HCT116 (cell line): Measurements from ENCODE around the gene DHX40. TPM values are rescaled to one million over a fixed set of nuclear protein-coding genes. Genes with fewer than 3 reads are reported as not detected.
"Not testable (repeated sequence)": the region's sequence is repeated elsewhere in the genome, so short reads cannot be mapped to it uniquely, and the experiment has no call there.

Experiments
- ATAC-seq: fragments of 200-7000 bp; cut with Tn5 transposase; 2 replicates; pipeline ENCODE4 v1.9.1; 2020; ENCODE audit warnings: mild to moderate bottlenecking, moderate library complexity
- BruUV-seq: library from RNA; stranded (reverse); fragments of 400-500 nt; replicated peaks from 2 replicates; lab custom pipeline; 2021; lab: Mats Ljungman, UMichigan
- CTCF ChIA-PET: fragments of 300-600 bp; sonication (Branson Sonifier 250); formaldehyde crosslinking; loops from one replicate; lab custom pipeline; 2021; ENCODE audit warnings: antibody characterized with exemption; lab: Charles Lee
- POLR2A ChIA-PET: fragments of 300-600, 350-600 bp; sonication (Branson Sonifier 250); formaldehyde crosslinking; loops from one replicate; lab custom pipeline; 2021; ENCODE audit warnings: antibody characterized with exemption; lab: Charles Lee
- RAD21 ChIA-PET, 2 experiments: fragments of 300-600 bp; sonication (Branson Sonifier 250); formaldehyde crosslinking; loops; one replicate each; lab custom pipeline; 2023; ENCODE audit warnings: low total read pairs in 2 of 2; ENCODE audit not compliant: uncharacterized antibody in 2 of 2, unreplicated experiment in 2 of 2, low non-redundant PET in 1 of 2; lab: Charles Lee
- DNase-seq: peaks from one replicate; pipeline ENCODE4 v3.0.0-alpha.2; 2010; ENCODE audit warnings: low read depth, low spot score
- H2AFZ ChIP-seq: fragments of 200-600 bp; shearing (Covaris generic), sonication (generic); 2 replicates; pipeline ENCODE4 v1.6.1; 2017; ENCODE audit warnings: low read depth, mixed run types, mixed read lengths, antibody characterized with exemption, low read length; ENCODE audit not compliant: poor library complexity, severe bottlenecking
- H3K27ac ChIP-seq: 2 replicates; pipeline ENCODE4 v1.5.1; 2012; ENCODE audit warnings: low read depth, low read length
- H3K27me3 ChIP-seq: fragments of 200-600 bp; sonication (generic); 2 replicates; pipeline ENCODE4 v1.6.1; 2016; ENCODE audit warnings: mixed run types, low read length, mixed read lengths; ENCODE audit not compliant: insufficient read depth
- H3K36me3 ChIP-seq, 2 experiments: fragments of 200-500 bp in 1 of 2; fragments of 200-600 bp in 1 of 2; sonication (Bioruptor generic) in 1 of 2; sonication (generic) in 1 of 2; 2 replicates each; pipeline versions ENCODE4 v1.5.1 to v1.6.1; 2014 to 2016; ENCODE audit warnings: low read length in 2 of 2, inconsistent platforms in 1 of 2, mixed read lengths in 1 of 2, mixed run types in 1 of 2; ENCODE audit not compliant: insufficient read depth in 2 of 2, control insufficient read depth in 1 of 2
- H3K4me1 ChIP-seq, 2 experiments: fragments of 200-600 bp in 1 of 2; sonication (generic) in 1 of 2; 2 replicates each; pipeline versions ENCODE4 v1.5.1 to v1.6.1; 2012 to 2017; ENCODE audit warnings: low read length in 2 of 2, inconsistent platforms in 1 of 2, mild to moderate bottlenecking in 1 of 2, mixed read lengths in 1 of 2, mixed run types in 1 of 2, moderate library complexity in 1 of 2; ENCODE audit not compliant: insufficient read depth in 2 of 2, control insufficient read depth in 1 of 2
- H3K4me2 ChIP-seq: fragments of 200-600 bp; sonication (generic); 2 replicates; pipeline ENCODE4 v1.6.1; 2017; ENCODE audit warnings: mixed run types, low read length, mixed read lengths
- H3K4me3 ChIP-seq, 2 experiments: fragments of 200-600 bp in 1 of 2; sonication (generic) in 1 of 2; replicated peaks in 1 of 2; 2 replicates each; pipeline ENCODE4 v1.5.1; 2011 to 2016; ENCODE audit warnings: low read length in 2 of 2, control low read depth in 1 of 2, low read depth in 1 of 2, mild to moderate bottlenecking in 1 of 2, mixed read lengths in 1 of 2, mixed run types in 1 of 2
- H3K79me2 ChIP-seq: fragments of 200-600 bp; sonication (generic); 2 replicates; pipeline ENCODE4 v1.6.1; 2017; ENCODE audit warnings: mild to moderate bottlenecking, mixed run types, low read length, moderate library complexity, mixed read lengths; ENCODE audit not compliant: insufficient read depth
- H3K9ac ChIP-seq: fragments of 200-600 bp; sonication (generic); 2 replicates; pipeline ENCODE4 v1.6.1; 2016; ENCODE audit warnings: low read length, mixed read lengths
- H3K9me2 ChIP-seq: fragments of 200-600 bp; sonication (generic), shearing (Covaris generic); 2 replicates; pipeline ENCODE4 v1.6.1; 2017; ENCODE audit warnings: mixed run types, mild to moderate bottlenecking, moderate library complexity; ENCODE audit not compliant: insufficient read depth
- H3K9me3 ChIP-seq, 2 experiments: fragments of 200-500 bp in 1 of 2; fragments of 200-600 bp in 1 of 2; sonication (Bioruptor generic) in 1 of 2; sonication (generic) in 1 of 2; 2 replicates each; pipeline ENCODE4 v1.6.1; 2014 to 2017; ENCODE audit warnings: low read length in 2 of 2, mixed read lengths in 2 of 2, inconsistent platforms in 1 of 2, low read depth in 1 of 2, mild to moderate bottlenecking in 1 of 2, mixed run types in 1 of 2, moderate library complexity in 1 of 2; ENCODE audit not compliant: control insufficient read depth in 1 of 2, insufficient read depth in 1 of 2
- H4K20me1 ChIP-seq: fragments of 200-600 bp; sonication (generic), shearing (Covaris generic); 2 replicates; pipeline ENCODE4 v1.6.1; 2017; ENCODE audit warnings: mixed run types, mild to moderate bottlenecking, moderate library complexity; ENCODE audit not compliant: insufficient read depth
- EZH2phosphoT487 ChIP-seq: fragments of 200-600 bp; IDR thresholded peaks from 2 replicates; pipeline ENCODE4 v1.6.1; 2018; ENCODE audit warnings: antibody characterized with exemption, borderline replicate concordance
- intact Hi-C: fragments of 100-400 bp; cut with micrococcal nuclease; formaldehyde crosslinking; loops from 2 replicates; pipeline ENCODE4 v1.10.0; 2022
- total RNA-seq: library from RNA; stranded (reverse); gene quantifications from one replicate; pipeline ENCODE4 v1.2.1, GENCODE V29; 2021; ENCODE audit not compliant: unreplicated experiment

DHX40 gene
- total RNA-seq, 1 experiment from 2014 or later = 58.7 TPM

- ChIA-PET CTCF (no interaction called here), POLR2A (no interaction called here), RAD21 (interaction anchor here in 1 of 2 experiments (1.3 kb wide), 1 partner anchor 53 kb away, joined by 3 read pairs; the partner anchor contains the start of gene CLTC)
- TSS peak; percentile 68 for BruUV-seq
- H3K9me3 ChIP-seq = peaks cover 0 to 7% of the 10 kb centered on the region in 2 experiments; a peak in 1 of 4 replicates
- H3K27ac ChIP-seq = peak overlapping the region; percentile 72
- no peaks in the 10 kb centered on the region for H3K27me3 ChIP-seq
- H2AFZ ChIP-seq = peak overlapping the region; percentile 94
- ATAC-seq (peak; percentile 86), DNase-seq (peak; percentile 81)
- no peaks in the 10 kb centered on the region for H3K9me2 ChIP-seq
- peaks cover 25% of the 10 kb centered on the region for H3K79me2 ChIP-seq
- H3K4me3 ChIP-seq = peak overlapping the region; percentile 97 to 100
- peaks cover 7 to 20% of the 10 kb centered on the region in 2 experiments for H3K4me1 ChIP-seq
- no peaks in the 10 kb centered on the region for H4K20me1 ChIP-seq
- peak overlapping the region; percentile 70 for H3K4me2 ChIP-seq
- no peak for TF ChIP-seq EZH2phosphoT487
- intact Hi-C loops = no loop called here
- H3K36me3 ChIP-seq = peaks cover 4 to 5% of the 10 kb centered on the region in 2 experiments; a peak in 2 of 4 replicates
- H3K9ac ChIP-seq = peak overlapping the region; percentile 77
These were observed 532 bp downstream of the DHX40 start for GRCh38 chr17:59565959-59566324.

- Histone ChIP-seq H3K36me3 (peaks cover 4 to 10% of the 10 kb centered on the region in 2 experiments; a peak in 2 of 4 replicates), H3K79me2 (peaks cover 25% of the 10 kb centered on the region), H3K4me1 (peaks cover 7 to 13% of the 10 kb centered on the region in 2 experiments)
- BruUV-seq, POLR2A ChIA-PET, H3K27me3 ChIP-seq, H4K20me1 ChIP-seq, ATAC-seq, H2AFZ ChIP-seq, H3K9me2 ChIP-seq, H3K9ac ChIP-seq, RAD21 ChIA-PET, H3K4me3 ChIP-seq, CTCF ChIA-PET, DNase-seq, H3K9me3 ChIP-seq, H3K27ac ChIP-seq, intact Hi-C loops, H3K4me2 ChIP-seq: not testable (repeated sequence)
These were observed 3.7 kb downstream of the DHX40 start for GRCh38 chr17:59569151-59569550.
